Glutamatergic neuron (in vitro differentiated cells): Measurements from ENCODE around the gene IFT43. TPM values are rescaled to one million over a fixed set of nuclear protein-coding genes. Genes with fewer than 3 reads are reported as not detected.

ENCODE experiments used
- DNase-seq: peaks from one replicate; pipeline ENCODE4 v3.0.0; 2022
- H3K27ac Mint-ChIP-seq: one replicate; pipeline ENCODE4 v1.8.0; 2020; ENCODE audit warnings: mild to moderate bottlenecking, mixed read lengths, inconsistent platforms; ENCODE audit not compliant: unreplicated experiment
- H3K27me3 Mint-ChIP-seq: one replicate; pipeline ENCODE4 v1.8.0; 2020; ENCODE audit warnings: mild to moderate bottlenecking, moderate library complexity, mixed read lengths, inconsistent platforms; ENCODE audit not compliant: unreplicated experiment
- H3K36me3 Mint-ChIP-seq: one replicate; pipeline ENCODE4 v1.8.0; 2020; ENCODE audit warnings: mild to moderate bottlenecking, mixed read lengths, inconsistent platforms; ENCODE audit not compliant: unreplicated experiment
- H3K4me1 Mint-ChIP-seq: one replicate; pipeline ENCODE4 v1.8.0; 2020; ENCODE audit warnings: mild to moderate bottlenecking, low read depth, mixed read lengths, inconsistent platforms; ENCODE audit not compliant: unreplicated experiment
- H3K4me3 Mint-ChIP-seq: one replicate; pipeline ENCODE4 v1.8.0; 2020; ENCODE audit warnings: mild to moderate bottlenecking, mixed read lengths, inconsistent platforms; ENCODE audit not compliant: unreplicated experiment
- H3K9me3 Mint-ChIP-seq: one replicate; pipeline ENCODE4 v1.8.0; 2020; ENCODE audit warnings: mild to moderate bottlenecking, moderate library complexity, mixed read lengths, inconsistent platforms; ENCODE audit not compliant: unreplicated experiment
- CTCF ChIP-seq: fragments of 200-600 bp; sonication (generic); IDR thresholded peaks from one replicate; pipeline ENCODE4 v1.5.0; 2021; ENCODE audit not compliant: partially characterized antibody, unreplicated experiment
- total RNA-seq: library from RNA; stranded (reverse); fragmentation: NEBNext Ultra II Directional; extraction: Animal tissue kit (Norgen Biotek cat#: 25700); gene quantifications from one replicate; pipeline ENCODE4 v1.2.1, GENCODE V29; 2021; ENCODE audit not compliant: unreplicated experiment

IFT43 gene
- total RNA-seq, 1 donor from 2014 or later = 30.2 TPM

GRCh38 chr14:76090616-76091391, 105.2 kb downstream of the IFT43 start:
- Mint-ChIP-seq H3K9me3 (peaks cover 8% of the 10 kb centered on the region), H3K27me3 (peaks cover 14% of the 10 kb centered on the region), H3K36me3 (no peaks in the 10 kb centered on the region), H3K4me3 (no peak overlapping the region), H3K27ac (peak overlapping the region; percentile 62), H3K4me1 (peaks cover 51% of the 10 kb centered on the region)
- no peak for TF ChIP-seq CTCF
- no peak for DNase-seq

GRCh38 chr14:76093077-76093476, 107.5 kb downstream of the IFT43 start:
- Mint-ChIP-seq H3K4me1 (peaks cover 44% of the 10 kb centered on the region), H3K36me3 (no peaks in the 10 kb centered on the region), H3K9me3 (peaks cover 7% of the 10 kb centered on the region), H3K4me3 (no peak overlapping the region), H3K27ac (no peak overlapping the region), H3K27me3 (peaks cover 13% of the 10 kb centered on the region)
- DNase-seq = no peak
- no peak for TF ChIP-seq CTCF

GRCh38 chr14:76096257-76096656, 110.7 kb downstream of the IFT43 start:
- peaks cover 2% of the 10 kb centered on the region for H3K9me3 Mint-ChIP-seq
- DNase-seq = no peak
- H3K27me3 Mint-ChIP-seq = peaks cover 6% of the 10 kb centered on the region
- H3K27ac Mint-ChIP-seq = no peak overlapping the region
- no peak overlapping the region for H3K4me3 Mint-ChIP-seq
- H3K4me1 Mint-ChIP-seq = peaks cover 25% of the 10 kb centered on the region
- no peak for TF ChIP-seq CTCF
- H3K36me3 Mint-ChIP-seq = no peaks in the 10 kb centered on the region

GRCh38 chr14:76097547-76097946, 112.0 kb downstream of the IFT43 start:
- no peaks in the 10 kb centered on the region for H3K36me3 Mint-ChIP-seq
- H3K27ac Mint-ChIP-seq = no peak overlapping the region
- H3K4me1 Mint-ChIP-seq = peaks cover 23% of the 10 kb centered on the region
- no peak for DNase-seq
- no peak for TF ChIP-seq CTCF
- H3K4me3 Mint-ChIP-seq = peak overlapping the region; percentile 40
- H3K9me3 Mint-ChIP-seq = no peaks in the 10 kb centered on the region
- H3K27me3 Mint-ChIP-seq = peaks cover 5% of the 10 kb centered on the region

- Mint-ChIP-seq H3K27ac (no peak overlapping the region), H3K4me1 (peaks cover 27% of the 10 kb centered on the region), H3K36me3 (no peaks in the 10 kb centered on the region), H3K27me3 (peaks cover 5% of the 10 kb centered on the region), H3K4me3 (no peak overlapping the region), H3K9me3 (peaks cover 2% of the 10 kb centered on the region)
- TF ChIP-seq CTCF = no peak
- DNase-seq = no peak
Observed at GRCh38 chr14:76098047-76098446, 112.5 kb downstream of the IFT43 start.
